BJ (cell line): ENCODE measurements around the gene DPY19L3. TPM values are rescaled to one million over a fixed set of nuclear protein-coding genes. Genes with fewer than 3 reads are reported as not detected.
A peak's percentile ranks its signal among the peaks of the same experiment; 100 is the strongest.

Source experiments
- CTCF ChIA-PET: fragments of 350-600 bp; formaldehyde crosslinking; extraction: SDS; loops from one replicate; lab custom pipeline; 2021; ENCODE audit warnings: antibody characterized with exemption, inconsistent platforms; lab: Yijun Ruan, JAX
- POLR2A ChIA-PET: fragments of 300-600 bp; sonication (Branson Sonifier 250); formaldehyde crosslinking; extraction: SDS; loops from one replicate; lab custom pipeline; 2021; ENCODE audit warnings: antibody characterized with exemption; lab: Charles Lee
- DNase-seq: peaks from one replicate; pipeline ENCODE4 v3.0.0-alpha.2; 2011; ENCODE audit warnings: low read depth
- H3K27me3 ChIP-seq: 2 replicates; pipeline ENCODE4 v1.6.0; 2011; ENCODE audit warnings: low read length; ENCODE audit not compliant: control insufficient read depth, insufficient read depth
- H3K36me3 ChIP-seq: 2 replicates; pipeline ENCODE4 v1.5.1; 2011; ENCODE audit warnings: low read length; ENCODE audit not compliant: control insufficient read depth, insufficient read depth
- H3K4me3 ChIP-seq: 2 replicates; pipeline ENCODE4 v1.5.1; 2011; ENCODE audit warnings: low read depth, mild to moderate bottlenecking, control low read depth, low read length
- polyA plus RNA-seq: library from polyadenylated mRNA; depleted of rRNA; stranded (reverse); fragments of >200 nt; gene quantifications from 2 replicates; pipeline ENCODE4 v1.2.3, GENCODE V29; 2011
- TF ChIP-seq, protein P1 (sequence below): IDR thresholded peaks from 2 replicates; pipeline ENCODE4 v1.5.1; 2011; ENCODE audit warnings: low read depth, mild to moderate bottlenecking, control low read depth, inconsistent platforms, low read length, moderate library complexity; ENCODE audit not compliant: insufficient read depth

Gene DPY19L3
- polyA plus RNA-seq, 1 experiment: 31.9 TPM

GRCh38 chr19:32403291-32403995 is 2.1 kb upstream of the DPY19L3 start:
- Histone ChIP-seq H3K36me3 (no peaks in the 10 kb centered on the region; the same call in 1 of the 2 replicates), H3K27me3 (no peaks in the 10 kb centered on the region), H3K4me3 (no peak overlapping the region)
- TF ChIP-seq, protein P1, sequence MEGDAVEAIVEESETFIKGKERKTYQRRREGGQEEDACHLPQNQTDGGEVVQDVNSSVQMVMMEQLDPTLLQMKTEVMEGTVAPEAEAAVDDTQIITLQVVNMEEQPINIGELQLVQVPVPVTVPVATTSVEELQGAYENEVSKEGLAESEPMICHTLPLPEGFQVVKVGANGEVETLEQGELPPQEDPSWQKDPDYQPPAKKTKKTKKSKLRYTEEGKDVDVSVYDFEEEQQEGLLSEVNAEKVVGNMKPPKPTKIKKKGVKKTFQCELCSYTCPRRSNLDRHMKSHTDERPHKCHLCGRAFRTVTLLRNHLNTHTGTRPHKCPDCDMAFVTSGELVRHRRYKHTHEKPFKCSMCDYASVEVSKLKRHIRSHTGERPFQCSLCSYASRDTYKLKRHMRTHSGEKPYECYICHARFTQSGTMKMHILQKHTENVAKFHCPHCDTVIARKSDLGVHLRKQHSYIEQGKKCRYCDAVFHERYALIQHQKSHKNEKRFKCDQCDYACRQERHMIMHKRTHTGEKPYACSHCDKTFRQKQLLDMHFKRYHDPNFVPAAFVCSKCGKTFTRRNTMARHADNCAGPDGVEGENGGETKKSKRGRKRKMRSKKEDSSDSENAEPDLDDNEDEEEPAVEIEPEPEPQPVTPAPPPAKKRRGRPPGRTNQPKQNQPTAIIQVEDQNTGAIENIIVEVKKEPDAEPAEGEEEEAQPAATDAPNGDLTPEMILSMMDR: no peak
- POLR2A ChIA-PET: no interaction called here
- CTCF ChIA-PET: no interaction called here
- no peak for DNase-seq

- DNase-seq: no peak
- TF ChIP-seq, protein P1: no peak
- Histone ChIP-seq H3K27me3 (no peaks in the 10 kb centered on the region), H3K36me3 (no peaks in the 10 kb centered on the region; the same call in 1 of the 2 replicates), H3K4me3 (peak overlapping the region; percentile 95)
- ChIA-PET CTCF (interaction anchor here (0.7 kb wide), 1 partner anchor 58 kb away, joined by 4 read pairs; no protein-coding TSS in a partner anchor), POLR2A (no interaction called here)
Observed at GRCh38 chr19:32404213-32404932, 1.2 kb upstream of the DPY19L3 start.

DNA sequence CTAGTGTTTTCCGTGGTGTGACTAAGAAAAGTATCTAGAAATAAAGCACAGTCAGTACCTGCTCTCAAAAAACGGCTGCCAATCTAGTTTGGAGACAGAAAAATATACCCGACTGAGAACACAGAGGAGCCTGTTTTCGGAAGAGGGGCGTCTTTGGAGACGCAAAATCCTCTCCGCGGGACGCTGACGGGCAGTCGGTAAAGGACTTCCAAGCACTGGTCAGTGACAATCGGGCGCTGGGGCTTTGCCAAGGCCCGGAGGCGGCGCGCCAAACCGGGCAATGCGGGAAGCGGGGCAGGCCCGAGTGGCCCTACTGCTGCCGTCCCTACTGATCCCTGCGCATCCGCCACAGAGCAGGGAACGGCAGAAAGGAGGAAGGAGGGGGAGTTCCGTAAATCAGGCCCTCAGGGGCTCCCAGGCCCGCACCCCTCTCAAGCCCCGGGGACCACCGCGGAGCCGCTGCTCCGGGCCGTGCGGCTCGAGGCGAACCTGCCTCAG is 588 bp upstream of the DPY19L3 start:
- TF ChIP-seq, protein P1: no peak
- DNase-seq: no peak

DNA sequence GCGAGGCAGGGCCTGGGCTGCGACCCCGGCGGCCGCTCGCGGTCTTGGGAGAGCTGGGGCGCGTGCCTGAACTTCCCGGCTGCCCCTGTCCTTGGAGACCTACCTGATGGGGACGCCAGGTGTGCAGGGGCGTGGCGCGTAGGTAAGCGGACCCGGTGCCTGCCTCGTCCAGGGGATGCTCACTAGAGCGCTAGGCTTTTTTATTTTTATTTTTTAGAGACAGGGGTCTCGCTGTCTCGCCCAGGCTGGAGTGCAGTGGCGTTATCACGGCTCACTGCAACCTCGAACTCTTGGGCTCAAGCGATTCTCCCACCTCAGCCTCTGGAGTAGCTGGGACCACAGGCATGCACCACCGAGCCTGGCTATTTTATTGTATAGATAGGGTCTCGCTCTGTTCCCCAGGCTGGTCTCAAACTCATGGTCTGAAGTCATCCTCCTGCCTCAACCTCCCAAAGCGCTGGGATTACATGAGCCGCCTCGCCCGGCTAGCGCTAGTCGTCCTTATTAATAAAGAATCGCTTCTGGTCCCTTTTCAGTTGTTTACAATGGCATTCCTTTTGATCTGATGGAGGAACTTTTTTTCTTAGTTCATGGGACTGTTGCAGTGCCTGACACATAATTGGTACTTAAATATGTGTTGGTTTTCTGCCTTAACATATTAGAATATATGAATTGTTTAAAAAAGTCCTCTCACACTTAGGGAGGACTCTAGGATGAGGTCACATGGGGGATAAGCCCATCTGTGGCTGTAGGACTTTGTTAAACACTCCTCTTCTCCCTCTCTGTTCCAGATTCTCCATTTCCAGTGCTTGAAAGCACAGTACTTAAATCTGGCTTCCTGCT is 812 bp downstream of the DPY19L3 start:
- ChIA-PET POLR2A (interaction anchor here (0.6 to 1.1 kb wide), 2 partner anchors 11 to 33 kb away, joined by 3 to 4 read pairs; no protein-coding TSS in a partner anchor), CTCF (no interaction called here)
- TF ChIP-seq, protein P1: no peak
- Histone ChIP-seq H3K4me3 (peak overlapping the region; percentile 95), H3K36me3 (peaks cover 4% of the 10 kb centered on the region), H3K27me3 (no peaks in the 10 kb centered on the region)
- DNase-seq: no peak

More for the DNA sequence above, 588 bp upstream of the DPY19L3 start:
- H3K27me3 ChIP-seq: no peaks in the 10 kb centered on the region
- H3K4me3 ChIP-seq: peak overlapping the region; percentile 95
- POLR2A ChIA-PET: no interaction called here
- peaks cover 4% of the 10 kb centered on the region for H3K36me3 ChIP-seq
- CTCF ChIA-PET: no interaction called here
